HG03520 (cell line): ENCODE measurements around the gene PPP4R1.

Experiments
- ATAC-seq: cut with Tn5 transposase; IDR thresholded peaks from one replicate; pipeline ENCODE4 v1.9.1; 2021; ENCODE audit warnings: mild to moderate bottlenecking, moderate library complexity; ENCODE audit not compliant: unreplicated experiment

PPP4R1 gene

DNA sequence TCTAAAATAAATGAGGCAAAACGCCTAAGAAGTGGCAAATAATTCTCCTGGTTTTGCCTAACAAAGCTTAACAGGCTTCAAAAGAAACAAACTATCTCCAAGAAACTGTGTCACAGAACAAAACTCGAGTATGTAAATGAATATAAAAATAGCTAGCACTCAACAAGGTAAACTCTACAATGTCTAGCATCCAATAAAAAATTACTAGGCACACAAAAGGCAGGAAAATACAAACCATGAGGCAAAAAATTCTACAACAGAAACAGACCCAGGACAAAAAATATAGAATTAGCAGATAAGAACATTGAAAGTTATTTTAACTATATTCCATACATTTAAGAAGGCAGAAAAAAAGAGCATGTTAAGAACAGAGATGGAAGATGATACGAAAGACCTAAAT lies 16.8 kb downstream of the PPP4R1 start:
- ATAC-seq: no peak

GRCh38 chr18:9596843-9597526 lies 17.4 kb downstream of the PPP4R1 start:
- ATAC-seq: no peak

GRCh38 chr18:9596226-9596625 lies 18.1 kb downstream of the PPP4R1 start:
- ATAC-seq: no peak

GRCh38 chr18:9594823-9595596 lies 19.3 kb downstream of the PPP4R1 start:
- ATAC-seq: no peak

DNA sequence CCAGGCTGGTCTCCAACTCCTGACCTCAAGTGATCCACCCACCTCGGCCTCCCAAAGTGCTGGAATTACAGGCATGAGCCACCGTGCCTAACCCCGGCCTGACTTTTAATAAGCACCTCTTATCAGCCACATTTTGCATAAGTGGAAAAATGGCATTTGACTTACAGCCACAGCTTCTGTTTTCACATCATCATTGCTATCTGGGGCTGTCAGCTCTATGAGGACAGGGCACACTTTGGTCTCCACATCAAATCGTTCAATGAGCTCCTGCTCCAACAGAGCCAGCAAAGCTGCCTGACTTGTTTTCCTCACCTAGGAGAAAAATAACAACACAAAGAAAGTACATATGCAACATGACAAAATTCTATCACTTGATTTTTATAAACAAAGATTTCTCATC lies 26.4 kb downstream of the PPP4R1 start:
- ATAC-seq: no peak

GRCh38 chr18:9586814-9587213 lies 27.5 kb downstream of the PPP4R1 start:
- no peak for ATAC-seq

GRCh38 chr18:9581667-9582066 lies 32.7 kb downstream of the PPP4R1 start:
- ATAC-seq: no peak

- no peak for ATAC-seq
Measured at GRCh38 chr18:9578306-9578705, 36.1 kb downstream of the PPP4R1 start.

DNA sequence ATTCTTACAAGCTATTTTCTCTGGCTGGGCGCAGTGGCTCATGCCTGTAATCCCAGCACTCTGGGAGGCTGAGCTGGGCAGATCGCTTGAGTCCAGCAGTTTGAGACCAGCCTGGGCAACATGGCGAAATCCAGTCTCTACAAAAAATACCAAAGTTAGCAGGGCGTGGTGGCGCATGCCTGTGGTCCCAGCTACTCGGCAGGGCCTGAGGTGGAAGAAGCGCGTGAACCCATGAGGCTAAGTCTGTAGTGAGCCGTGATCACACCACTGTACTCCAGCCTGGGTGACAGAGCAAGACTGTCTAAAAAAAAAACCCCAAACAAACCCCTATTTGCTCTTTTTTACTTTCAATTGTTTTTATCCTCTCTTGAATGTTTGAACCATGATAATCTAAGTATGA lies 37.0 kb downstream of the PPP4R1 start:
- no peak for ATAC-seq

- ATAC-seq: no peak
Measured at GRCh38 chr18:9575558-9575957, 38.8 kb downstream of the PPP4R1 start.

- no peak for ATAC-seq
Measured at GRCh38 chr18:9574473-9575115, 39.8 kb downstream of the PPP4R1 start.

DNA sequence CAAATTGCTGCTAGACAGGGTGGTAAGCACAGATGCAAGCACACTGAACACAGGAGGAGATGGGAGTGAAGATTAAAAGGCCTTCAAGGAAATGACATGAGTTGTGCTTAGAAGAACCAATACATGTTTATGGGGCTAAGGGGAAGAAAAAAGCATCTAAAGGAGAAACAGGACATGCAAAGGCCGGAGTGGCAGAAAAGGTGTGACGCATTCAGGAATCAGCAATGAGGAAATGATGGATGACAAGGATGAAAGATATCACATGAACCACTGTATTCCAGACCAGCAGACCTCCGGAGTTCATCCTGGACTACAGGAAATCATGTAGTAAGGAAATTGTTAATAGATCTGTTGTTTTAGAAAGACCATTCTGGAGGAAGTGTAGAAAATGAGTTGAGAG lies 42.8 kb downstream of the PPP4R1 start:
- no peak for ATAC-seq

GRCh38 chr18:9570255-9570654 lies 44.1 kb downstream of the PPP4R1 start:
- no peak for ATAC-seq

DNA sequence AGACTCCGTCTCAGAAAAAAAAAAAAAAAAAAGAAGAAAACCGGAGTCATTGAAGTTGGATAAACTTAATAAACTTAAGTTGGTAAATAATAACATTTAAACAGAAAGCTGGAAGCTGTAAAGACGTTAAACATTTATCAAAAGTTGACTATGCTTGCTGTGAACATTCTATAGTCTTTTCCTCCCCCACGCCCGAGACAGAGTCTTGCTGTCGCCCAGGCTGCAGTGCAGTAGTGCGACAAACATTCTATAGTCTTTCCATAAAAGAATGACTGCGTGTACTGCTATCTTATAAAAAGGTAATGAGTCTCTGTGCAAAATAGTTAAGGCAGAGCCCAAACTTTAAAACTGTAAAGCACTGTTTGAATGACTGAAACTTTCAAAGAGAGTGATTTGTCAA lies 45.2 kb downstream of the PPP4R1 start:
- ATAC-seq: no peak

- no peak for ATAC-seq
Measured at GRCh38 chr18:9568186-9568585, 46.2 kb downstream of the PPP4R1 start.

DNA sequence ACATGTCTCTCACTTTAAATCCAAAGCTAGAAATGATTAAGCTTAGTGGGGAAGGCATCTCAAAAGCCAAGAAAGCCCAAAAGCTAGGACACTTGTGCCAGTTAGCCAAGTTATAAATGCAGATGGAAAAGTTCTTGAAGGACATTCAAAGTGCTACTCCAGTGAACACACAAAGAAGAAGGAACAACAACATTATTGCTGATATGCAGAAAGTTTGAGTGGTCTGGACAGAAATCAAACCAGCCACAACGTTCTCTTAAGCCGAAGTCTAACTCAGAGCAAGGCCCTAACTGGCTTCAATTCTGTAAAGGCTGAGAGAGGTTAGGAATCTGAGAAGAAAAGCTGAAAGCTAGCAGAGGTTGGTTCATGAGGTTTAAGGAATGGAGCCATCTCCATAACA lies 49.0 kb downstream of the PPP4R1 start:
- ATAC-seq: no peak

- no peak for ATAC-seq
Measured at GRCh38 chr18:9563331-9563730, 51.0 kb downstream of the PPP4R1 start.

- no peak for ATAC-seq
Measured at GRCh38 chr18:9562584-9562983, 51.8 kb downstream of the PPP4R1 start.

GRCh38 chr18:9561759-9562158 lies 52.6 kb downstream of the PPP4R1 start:
- no peak for ATAC-seq

- no peak for ATAC-seq
Measured at GRCh38 chr18:9559253-9559652, 55.1 kb downstream of the PPP4R1 start.

- ATAC-seq: no peak
Measured at GRCh38 chr18:9558387-9559064, 55.8 kb downstream of the PPP4R1 start.
